DMS53 (cell line): ENCODE results near the gene GRIK1.
A peak's percentile ranks its signal among the peaks of the same experiment; 100 is the strongest.
"Not testable (repeated sequence)": the region's sequence is repeated elsewhere in the genome, so short reads cannot be mapped to it uniquely, and the experiment has no call there.

Experiments used
- DNase-seq: peaks from one replicate; lab custom pipeline; 2025; lab: John Stamatoyannopoulos, UW

GRIK1 gene

GRCh38 chr21:29939924-29940275 lies at the start of gene GRIK1:
TSS of gene GRIK1 (minus strand) at chr21:29939996.
- DNase-seq: peak; percentile 57

- no peak for DNase-seq
These were observed 48.0 kb upstream of the GRIK1 start for GRCh38 chr21:29987762-29988161.

- DNase-seq: no peak
These were observed 46.1 kb upstream of the GRIK1 start for GRCh38 chr21:29985866-29986265.

- DNase-seq: no peak
These were observed 39.2 kb upstream of the GRIK1 start for GRCh38 chr21:29979043-29979442.

- DNase-seq: no peak
These were observed 36.0 kb upstream of the GRIK1 start for GRCh38 chr21:29975776-29976175.

GRCh38 chr21:29973258-29973657 lies 33.5 kb upstream of the GRIK1 start:
- DNase-seq: no peak

GRCh38 chr21:29961291-29962027 lies 21.7 kb upstream of the GRIK1 start:
- no peak for DNase-seq

GRCh38 chr21:29958551-29958950 lies 18.8 kb upstream of the GRIK1 start:
- DNase-seq: no peak

GRCh38 chr21:29958035-29958434 lies 18.2 kb upstream of the GRIK1 start:
- DNase-seq: not testable (repeated sequence)

GRCh38 chr21:29953690-29954089 lies 13.9 kb upstream of the GRIK1 start:
- DNase-seq: no peak

- DNase-seq: peak; percentile 2
These were observed 13.3 kb upstream of the GRIK1 start for GRCh38 chr21:29953072-29953471.

GRCh38 chr21:29951911-29952310 lies 12.1 kb upstream of the GRIK1 start:
- no peak for DNase-seq

GRCh38 chr21:29949991-29950390 lies 10.2 kb upstream of the GRIK1 start:
- DNase-seq: no peak

- DNase-seq: no peak
These were observed 7.3 kb upstream of the GRIK1 start for GRCh38 chr21:29947119-29947518.

- peak; percentile 7 for DNase-seq
These were observed 4.1 kb upstream of the GRIK1 start for GRCh38 chr21:29943885-29944284.

- no peak for DNase-seq
These were observed 2.2 kb upstream of the GRIK1 start for GRCh38 chr21:29942034-29942433.

- no peak for DNase-seq
These were observed 1.2 kb upstream of the GRIK1 start for GRCh38 chr21:29940991-29941390.

- DNase-seq: peak; percentile 13
These were observed 565 bp upstream of the GRIK1 start for GRCh38 chr21:29940361-29940760.

- peak; percentile 50 for DNase-seq
These were observed 482 bp downstream of the GRIK1 start for GRCh38 chr21:29939104-29939923.

GRCh38 chr21:29938776-29939103 lies 1.1 kb downstream of the GRIK1 start:
- DNase-seq: no peak

GRCh38 chr21:29933088-29933487 lies 6.7 kb downstream of the GRIK1 start:
- peak; percentile 12 for DNase-seq

- no peak for DNase-seq
These were observed 11.3 kb downstream of the GRIK1 start for GRCh38 chr21:29928537-29928936.

- no peak for DNase-seq
These were observed 18.9 kb downstream of the GRIK1 start for GRCh38 chr21:29920938-29921337.

- DNase-seq: no peak
These were observed 25.5 kb downstream of the GRIK1 start for GRCh38 chr21:29914326-29914725.
